Muscle of arm (tissue), 12 donors: ENCODE measurements around the gene OSBP. TPM values are rescaled to one million over a fixed set of nuclear protein-coding genes. Genes with fewer than 3 reads are reported as not detected.
"Not testable (repeated sequence)": the region's sequence is repeated elsewhere in the genome, so short reads cannot be mapped to it uniquely, and the experiment has no call there.

Experiments
- DNase-seq: peaks from one replicate; pipeline ENCODE4 v3.0.0-alpha.2; 2013
- polyA plus RNA-seq, 12 donors: library from polyadenylated mRNA; unstranded; fragments of 120-200 nt; gene quantifications; one replicate each; pipeline ENCODE4 v1.2.1, GENCODE V29; 2013; ENCODE audit not compliant: insufficient read length in 12 of 12

Gene OSBP
- polyA plus RNA-seq, 12 donors: 29.2 to 64.1 (median 58.4) TPM; not detected in 1

DNA sequence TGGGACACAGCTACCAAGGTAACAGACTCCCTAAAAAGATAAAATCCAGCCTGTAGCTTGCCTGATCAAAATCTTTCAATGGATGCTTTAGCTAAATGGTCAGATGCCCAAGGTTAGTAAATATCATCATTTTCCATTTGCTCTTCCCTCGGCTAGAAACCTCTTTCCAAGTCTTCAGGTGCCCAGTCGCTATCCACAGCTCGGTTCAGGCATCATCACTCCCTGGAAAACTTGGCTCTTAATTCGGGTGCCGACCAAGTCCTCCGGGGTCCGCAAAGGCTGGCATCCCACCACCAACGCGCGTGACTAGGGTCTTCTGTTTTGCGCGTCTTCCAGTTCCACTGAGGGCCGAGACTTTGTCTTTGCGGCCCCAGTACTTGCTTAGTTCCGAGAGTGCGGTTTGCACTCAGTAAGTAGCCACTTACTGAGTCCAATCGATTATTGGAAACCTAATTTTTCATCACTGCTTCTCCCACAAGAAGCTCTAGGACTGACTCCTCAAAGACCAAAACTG lies 59.9 kb downstream of the OSBP start:
- DNase-seq: no peak

DNA sequence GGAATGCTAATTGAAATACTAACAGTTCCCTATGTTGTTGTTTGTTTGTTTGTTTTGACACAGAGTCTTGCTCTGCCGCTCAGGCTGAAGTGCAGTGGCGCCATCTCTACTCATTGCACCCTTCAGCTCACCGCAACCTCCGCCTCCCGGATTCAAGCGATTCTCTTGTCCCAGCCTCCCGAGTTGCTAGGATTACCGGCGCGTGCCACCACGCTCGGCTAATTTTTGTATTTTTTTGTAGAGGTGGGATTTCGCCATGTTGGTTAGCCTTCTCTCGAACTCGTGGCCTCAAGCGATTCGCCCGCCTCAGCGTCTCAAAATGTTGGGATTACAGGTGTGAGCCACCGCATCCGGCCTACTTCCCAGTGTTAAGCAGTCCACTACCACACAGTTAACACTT lies 62.3 kb downstream of the OSBP start:
- no peak for DNase-seq

DNA sequence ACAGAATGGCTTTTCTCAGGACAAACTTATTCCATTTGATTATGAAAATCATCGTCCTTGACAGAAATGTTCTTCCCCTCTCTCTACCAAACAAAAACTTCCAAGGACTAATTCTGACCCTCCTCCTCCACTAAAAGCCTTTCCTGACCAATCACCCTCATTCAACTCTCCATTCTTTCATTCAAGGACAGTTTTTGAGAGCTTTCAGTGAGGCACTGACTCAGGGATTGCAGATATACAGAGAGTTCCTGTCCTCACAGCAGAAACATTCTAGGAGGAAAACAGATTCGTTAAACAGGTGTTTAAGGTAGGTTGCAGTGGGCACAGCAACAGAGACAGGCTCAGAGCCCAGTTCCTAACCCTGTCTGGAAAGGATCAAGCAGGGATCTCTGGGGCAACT lies 62.7 kb downstream of the OSBP start:
- DNase-seq: no peak

DNA sequence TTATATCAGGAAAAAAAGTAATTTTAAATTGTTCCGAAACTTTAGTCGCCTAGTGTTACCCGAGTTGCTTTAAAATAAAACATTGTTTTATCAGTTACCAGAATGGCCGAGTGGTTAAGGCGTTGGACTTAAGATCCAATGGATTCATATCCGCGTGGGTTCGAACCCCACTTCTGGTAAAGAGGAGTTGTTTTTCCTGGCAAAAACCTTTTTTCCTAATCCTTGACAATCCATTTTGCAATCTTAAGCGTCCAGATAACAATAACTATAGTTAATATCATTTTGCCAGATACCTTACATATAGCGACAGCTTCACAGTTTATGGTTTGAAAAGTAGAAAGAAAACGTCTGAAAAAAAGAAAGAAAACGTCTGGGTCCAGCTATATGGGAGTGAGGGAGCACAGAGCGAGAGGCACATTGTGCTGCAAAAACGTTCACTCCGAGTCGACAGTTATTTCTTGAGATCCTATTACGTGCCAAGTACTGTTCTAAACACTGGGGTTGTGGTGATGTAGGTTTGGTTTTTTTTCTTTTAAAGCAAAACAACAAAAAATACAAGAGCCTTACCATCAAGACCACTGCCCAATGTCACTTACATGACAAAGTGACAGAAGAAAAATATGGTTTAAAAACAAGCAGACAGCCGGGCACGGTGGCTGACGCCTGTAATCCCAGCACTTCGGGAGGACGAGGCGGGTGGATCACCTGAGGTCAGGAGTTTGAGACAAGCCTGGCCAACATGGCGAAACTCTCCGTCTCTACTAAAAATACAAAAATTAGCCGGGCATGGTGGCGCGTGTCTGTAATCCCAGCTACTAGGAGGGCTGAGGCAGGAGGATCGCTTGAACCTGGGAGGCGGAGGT lies 63.7 kb downstream of the OSBP start:
- DNase-seq: peak; percentile 79

DNA sequence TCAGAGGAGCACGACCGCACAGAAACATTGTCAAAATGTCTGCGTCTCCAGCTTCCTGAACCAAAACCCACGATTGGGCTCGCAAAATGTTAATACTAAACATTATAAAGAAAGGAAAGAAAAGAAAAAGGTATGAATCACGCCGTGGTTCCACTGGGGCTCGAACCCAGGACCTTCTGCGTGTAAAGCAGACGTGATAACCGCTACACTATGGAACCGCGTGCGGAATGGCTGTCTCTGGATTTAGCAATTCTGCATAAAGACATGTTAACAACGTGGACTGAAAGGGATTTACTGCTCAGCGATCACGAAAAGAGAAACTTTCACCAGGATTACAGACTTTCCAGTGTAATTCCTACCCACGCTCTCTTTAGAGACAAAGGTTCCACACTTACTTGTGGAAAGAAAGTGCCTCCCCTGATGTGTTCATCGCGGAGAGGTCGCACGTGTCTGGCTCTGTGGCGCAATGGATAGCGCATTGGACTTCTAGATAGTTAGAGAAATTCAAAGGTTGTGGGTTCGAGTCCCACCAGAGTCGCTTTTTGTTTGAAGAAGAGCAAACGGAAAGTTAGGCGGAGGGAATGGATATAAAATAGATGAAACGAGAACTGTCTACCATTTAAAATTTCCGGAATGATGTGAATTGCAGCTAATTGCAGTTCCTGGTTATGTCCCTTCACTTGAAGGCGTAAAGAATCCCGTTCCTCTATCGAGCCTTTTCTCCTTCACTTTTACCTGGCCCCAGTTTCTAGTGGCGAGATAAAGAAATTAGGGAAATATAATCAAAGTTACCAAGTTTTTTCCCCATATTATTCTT lies 64.5 kb downstream of the OSBP start:
- peak; percentile 90 for DNase-seq

DNA sequence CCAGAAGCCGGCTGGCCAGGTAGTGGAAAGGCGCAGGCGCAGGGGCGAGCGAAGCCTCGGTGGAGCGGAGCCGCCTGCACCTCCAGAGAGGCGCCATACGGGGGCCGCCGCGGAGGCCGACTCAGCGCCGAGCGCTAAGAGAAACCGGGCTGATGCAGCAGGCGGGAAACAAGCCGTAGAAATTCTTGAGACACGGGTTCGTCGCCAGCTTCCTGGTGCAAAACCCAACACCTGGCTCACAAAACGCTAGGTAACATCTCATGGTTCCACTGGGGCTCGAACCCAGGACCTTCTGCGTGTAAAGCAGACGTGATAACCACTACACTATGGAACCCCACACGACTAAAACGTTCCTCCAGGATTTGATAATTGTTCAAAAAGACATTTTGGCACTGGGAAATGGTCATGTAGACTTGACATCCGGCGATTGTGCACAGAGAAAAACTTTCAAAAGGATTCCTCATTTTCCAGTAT lies 65.2 kb downstream of the OSBP start:
- DNase-seq: peak; percentile 91

DNA sequence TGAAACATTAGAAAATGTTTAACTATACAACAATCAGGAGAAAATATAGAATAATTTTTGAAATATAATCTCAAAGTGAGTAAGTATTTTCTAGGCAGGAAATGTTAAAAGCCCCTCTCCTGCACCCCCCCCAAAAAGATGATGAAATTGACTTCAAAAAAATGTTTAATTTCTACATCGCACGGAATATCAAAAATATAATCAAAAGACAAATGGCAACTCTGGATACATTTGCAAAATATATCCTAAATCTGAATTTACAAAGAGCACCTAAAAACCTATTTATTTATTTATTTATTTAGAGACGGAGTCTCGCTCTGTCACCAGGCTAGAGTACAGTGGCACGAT lies 67.3 kb downstream of the OSBP start:
- DNase-seq: no peak

DNA sequence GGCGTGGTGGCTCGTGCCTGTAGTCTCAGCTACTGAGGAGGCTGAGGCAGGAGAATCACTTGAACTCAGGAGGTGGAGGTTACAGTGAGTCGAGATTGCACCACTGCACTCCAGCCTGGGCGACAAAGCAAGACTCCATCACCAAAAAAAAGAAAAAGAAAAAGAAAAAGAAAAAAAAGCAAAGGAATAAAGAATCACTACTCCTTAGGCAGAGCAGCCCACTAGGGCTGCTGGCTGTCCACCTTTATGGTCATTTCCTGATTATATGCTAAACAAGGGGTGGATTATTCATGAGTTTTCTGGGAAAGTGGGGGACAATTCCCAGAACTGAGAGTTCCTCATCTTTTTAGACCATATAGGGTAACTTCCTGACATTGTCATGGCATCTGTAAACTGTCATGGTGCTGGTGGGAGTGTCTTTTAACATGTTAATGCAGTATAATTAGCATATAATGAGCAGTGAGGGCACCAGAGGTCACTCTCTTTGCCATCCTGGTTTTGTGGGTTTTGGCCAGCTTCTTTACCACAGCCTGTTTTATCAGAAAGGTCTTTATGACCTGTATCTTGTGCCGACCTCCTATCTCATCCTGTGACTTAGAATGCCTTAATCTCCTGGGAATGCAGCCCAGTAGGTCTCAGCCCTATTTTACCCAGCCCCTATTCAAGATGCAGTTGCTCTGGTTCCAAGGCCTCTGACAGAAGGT lies 67.8 kb downstream of the OSBP start:
- DNase-seq: not testable (repeated sequence)

DNA sequence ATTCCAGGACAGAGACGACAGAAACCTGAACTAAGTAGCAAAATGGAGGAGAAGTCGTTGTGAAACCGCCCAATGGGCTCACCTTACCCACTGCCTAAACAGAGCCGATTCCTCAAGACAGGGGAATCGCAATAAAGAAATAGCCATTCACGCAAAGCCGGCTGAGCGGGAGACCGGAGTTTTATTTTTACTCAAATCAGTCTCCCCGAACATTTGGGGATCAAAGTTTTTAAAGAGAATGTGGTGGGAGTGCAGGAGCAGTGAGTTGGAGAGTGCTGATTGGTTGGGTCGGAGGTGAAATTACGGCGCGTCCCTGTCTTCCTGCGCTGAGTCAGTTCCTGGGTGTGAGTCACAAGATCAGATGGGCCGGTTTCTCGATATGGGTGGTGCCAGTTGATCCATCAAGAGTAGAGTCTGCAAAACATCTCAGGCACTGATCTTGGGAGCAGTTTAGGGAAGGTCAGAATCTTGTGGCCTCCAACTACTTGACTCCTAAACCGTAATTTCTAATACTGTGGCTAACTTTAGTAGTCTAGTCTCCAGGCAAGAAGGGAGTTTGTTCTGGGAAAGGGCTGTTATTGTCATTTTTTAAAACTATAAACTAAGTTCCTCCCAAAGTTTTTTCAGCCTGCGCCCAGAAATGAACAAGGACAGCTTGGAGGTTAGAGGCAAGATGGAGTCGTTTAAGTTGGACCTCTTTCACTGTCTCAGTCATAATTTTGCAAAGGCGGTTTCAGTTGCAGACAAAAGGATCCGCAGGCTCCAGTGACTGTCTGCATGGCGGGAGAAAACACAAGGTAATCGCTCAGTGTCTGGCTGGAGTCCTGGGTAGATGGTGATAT lies 70.2 kb downstream of the OSBP start:
- DNase-seq: no peak

DNA sequence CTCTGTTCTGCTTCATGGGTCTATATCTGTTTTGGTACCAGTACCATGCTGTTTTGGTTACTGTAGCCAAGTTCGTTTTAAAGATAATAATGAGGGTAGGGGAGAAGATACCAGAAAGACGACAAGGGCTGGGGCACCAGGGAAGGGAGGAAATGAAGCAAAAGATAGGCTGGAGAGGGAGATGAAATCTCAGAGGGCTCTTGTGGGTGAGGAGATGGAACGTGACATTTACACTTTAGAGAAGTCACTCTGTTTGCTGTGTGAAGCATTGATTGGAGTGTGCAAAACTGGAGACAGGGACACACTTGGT lies 70.8 kb downstream of the OSBP start:
- no peak for DNase-seq

DNA sequence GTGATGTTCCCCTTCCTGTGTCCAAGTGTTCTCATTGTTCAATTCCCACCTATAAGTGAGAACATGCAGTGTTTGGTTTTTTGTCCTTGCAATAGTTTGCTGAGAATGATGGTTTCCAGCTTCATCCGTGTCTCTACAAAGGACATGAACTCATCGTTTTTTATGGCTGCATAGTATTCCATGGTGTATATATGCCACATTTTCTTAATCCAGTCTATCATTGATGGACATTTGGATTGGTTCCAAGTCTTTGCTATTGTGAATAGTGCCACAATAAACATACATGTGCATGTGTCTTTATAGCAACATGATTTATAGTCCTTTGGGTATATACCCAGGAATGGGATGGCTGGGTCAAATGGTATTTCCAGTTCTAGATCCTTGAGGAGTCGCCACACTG lies 71.9 kb downstream of the OSBP start:
- DNase-seq: not testable (repeated sequence)

DNA sequence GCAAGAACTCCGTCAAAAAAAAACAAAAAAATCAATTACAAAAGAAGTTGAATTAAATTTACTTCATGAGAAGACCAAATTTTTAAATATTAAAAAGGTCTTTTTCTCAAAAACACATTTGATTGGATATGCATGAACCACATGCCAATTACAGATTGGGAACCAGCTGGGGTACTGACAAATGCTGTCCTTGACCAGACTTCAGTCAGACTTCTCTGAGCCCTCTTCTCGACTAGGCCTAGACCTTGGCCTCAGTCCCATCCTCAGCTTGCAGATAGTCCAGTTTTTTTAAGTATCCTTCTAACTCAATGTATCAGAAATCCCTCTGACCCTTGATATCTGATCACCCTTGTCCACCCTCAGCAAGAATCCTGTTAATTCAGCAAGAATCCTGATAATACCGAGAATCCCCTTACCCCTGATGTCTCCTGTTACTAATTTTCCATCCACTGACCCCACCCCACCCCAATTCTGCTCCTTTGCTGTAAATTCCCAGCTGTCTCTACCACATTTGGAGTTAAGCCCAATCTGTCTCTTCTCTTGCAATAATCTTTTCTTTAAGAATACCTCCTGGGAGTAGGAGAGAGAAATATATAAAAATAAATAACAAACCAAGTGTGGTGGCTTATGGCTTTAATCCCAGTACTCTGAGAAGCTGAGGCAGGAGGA lies 73.3 kb downstream of the OSBP start:
- no peak for DNase-seq

DNA sequence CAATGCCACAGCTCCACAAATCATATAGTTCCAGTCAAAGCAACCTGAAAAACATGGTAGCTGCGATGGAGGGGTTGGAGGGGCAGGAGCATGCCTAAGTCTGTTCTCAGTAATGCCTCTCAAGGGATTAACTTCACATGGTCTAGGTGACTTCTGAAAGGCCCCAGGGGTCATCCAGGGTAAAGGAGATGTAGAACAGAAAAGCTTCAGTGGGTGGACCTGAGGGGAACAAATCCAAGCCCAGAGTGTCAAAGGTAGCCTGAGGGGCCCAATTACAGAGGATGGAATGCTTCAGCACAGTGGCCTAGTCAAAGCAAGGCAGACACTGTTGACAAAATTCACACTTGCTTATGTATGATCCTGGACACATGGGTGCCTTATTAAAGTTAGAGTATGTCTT lies 80.9 kb downstream of the OSBP start:
- no peak for DNase-seq

DNA sequence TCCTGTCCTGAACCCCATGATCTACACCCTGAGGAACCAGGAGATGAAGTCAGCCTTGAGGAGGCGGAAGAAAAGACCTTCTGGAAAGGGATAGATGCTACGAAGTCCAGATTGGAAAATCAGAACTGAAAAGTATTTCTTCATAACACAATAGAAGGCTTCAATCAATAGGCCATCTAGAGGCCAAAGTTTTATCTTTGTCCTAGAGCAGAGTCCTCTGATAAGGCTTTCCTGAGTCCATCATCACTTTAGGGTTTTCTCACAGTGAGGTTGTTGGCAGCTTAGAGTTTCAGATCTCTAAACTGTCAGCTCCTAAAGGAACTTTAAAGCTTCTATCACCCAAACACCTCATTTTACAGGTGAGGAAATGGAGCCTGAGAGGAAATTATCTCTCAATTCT lies 83.0 kb downstream of the OSBP start:
- no peak for DNase-seq

DNA sequence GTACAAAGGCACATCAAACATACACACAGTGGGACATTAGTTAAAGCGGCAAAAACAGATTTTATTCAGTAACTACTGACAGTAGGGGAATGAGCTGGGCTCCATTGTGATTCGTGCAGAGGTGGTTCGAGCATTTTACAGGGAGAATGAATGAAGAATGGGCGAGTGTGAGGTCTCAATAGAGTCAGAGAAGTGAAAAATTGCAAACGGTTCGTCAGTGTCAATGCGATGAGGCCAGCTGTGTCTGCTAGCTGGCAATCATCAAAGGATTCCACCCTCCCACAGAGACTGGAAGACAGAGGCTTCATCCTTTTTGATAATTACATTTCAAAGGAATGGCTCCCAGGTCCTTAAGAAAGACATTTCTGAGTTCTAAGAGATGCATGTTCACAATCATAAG lies 86.9 kb downstream of the OSBP start:
- no peak for DNase-seq

Other genes starting within 250 kb of the OSBP start
- gene OR5A2, start 189.4 kb downstream of the OSBP start, polyA plus RNA-seq: under 1 TPM in 4 of 12 donors, not detected in 8; 0.01 to 0.03 (median 0.02) TPM
- gene OR5A1, start 179.3 kb downstream of the OSBP start, polyA plus RNA-seq: under 1 TPM in 3 of 12 donors, not detected in 9; 0.01 to 0.04 (median 0.03) TPM
- gene OR4D6, start 158.8 kb downstream of the OSBP start, polyA plus RNA-seq: not detected
- gene OR4D10, start 142.5 kb downstream of the OSBP start, polyA plus RNA-seq: not detected
- gene OR4D11, start 112.2 kb downstream of the OSBP start, polyA plus RNA-seq: not detected
- gene OR4D9, start 104.2 kb downstream of the OSBP start, polyA plus RNA-seq: under 1 TPM in 7 of 12 donors, not detected in 5; 0.03 to 0.05 (median 0.03) TPM
- gene PATL1, start 53.3 kb upstream of the OSBP start, polyA plus RNA-seq: 10 to 100 TPM in 11 of 12 donors, not detected in 1; 17.5 to 37.2 (median 29.4) TPM
- not detected for gene OR10V1, start 98.1 kb upstream of the OSBP start, polyA plus RNA-seq
- gene STX3, start 139.6 kb upstream of the OSBP start, polyA plus RNA-seq: 10 to 100 TPM in 2 of 12 donors, 1 to 10 TPM in 9, not detected in 1; 2.7 to 14.3 (median 5.3) TPM
- 10 to 100 TPM in 11 of 12 donors, not detected in 1; 31.7 to 43.4 (median 35.5) TPM for gene MRPL16, start 195.0 kb upstream of the OSBP start, polyA plus RNA-seq
- gene CBLIF, start 229.7 kb upstream of the OSBP start, polyA plus RNA-seq: under 1 TPM in 1 of 12 donors, not detected in 11; 0.45 TPM